ENCODE data around the gene WWC2. TPM values are rescaled to one million over a fixed set of nuclear protein-coding genes. Genes with fewer than 3 reads are reported as not detected.
"Not testable (repeated sequence)": the region's sequence is repeated elsewhere in the genome, so short reads cannot be mapped to it uniquely, and the experiment has no call there.

WWC2 gene
- total and polyA plus RNA-seq, 3 experiments from 2014 or later: 0.80 to 1.7 (median 0.85) TPM

DNA sequence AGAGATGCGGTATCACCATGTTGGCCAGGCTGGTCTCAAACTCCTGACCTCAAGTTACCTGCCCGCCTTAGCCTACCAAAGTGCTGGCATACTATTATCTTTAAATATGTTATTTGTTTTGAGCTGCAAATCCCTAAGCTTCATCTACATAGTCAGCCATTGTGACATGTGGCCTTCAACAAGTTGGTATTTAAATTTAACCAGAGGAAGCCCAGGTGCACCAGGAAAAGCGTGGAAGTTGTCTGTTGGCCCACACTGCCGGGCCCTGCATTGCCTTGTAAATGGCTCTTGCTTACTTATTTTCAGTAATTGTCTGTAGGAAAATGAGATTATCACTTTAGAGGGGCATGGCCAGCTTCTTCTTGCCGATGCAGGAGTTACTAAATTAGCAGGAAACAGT lies 6.0 kb downstream of the WWC2 start:
- ChIA-PET POLR2A (no interaction called here), CTCF (no interaction called here)
- H3K36me3 Mint-ChIP-seq: no peaks in the 10 kb centered on the region

DNA sequence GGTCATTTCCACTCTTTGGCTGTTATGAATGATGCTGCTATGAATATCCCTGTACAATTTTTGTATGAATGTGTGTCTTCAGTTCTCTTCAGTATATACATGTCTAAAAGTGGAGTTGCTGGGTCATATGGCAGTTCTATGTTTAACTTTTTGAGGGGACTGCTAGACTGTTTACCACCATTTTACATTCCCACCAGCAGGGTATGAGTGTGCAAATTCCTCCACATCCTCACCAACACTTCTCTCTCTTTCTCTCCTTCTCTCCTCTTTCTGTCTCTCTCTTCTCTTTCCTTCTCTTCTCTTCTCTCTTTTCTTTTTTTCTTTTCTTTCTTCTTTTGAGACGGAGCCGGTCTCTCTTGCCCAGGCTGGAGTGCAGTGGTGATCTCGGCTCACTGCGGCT lies 7.8 kb downstream of the WWC2 start:
- Histone ChIP-seq H3K27me3 (ENCODE audit: insufficient read depth, low read length, poor library complexity, severe bottlenecking) (no peaks in the 10 kb centered on the region), H3K4me3 (ENCODE audit: low read length) (no peak overlapping the region), H3K4me1 (ENCODE audit: insufficient read depth, low read length) (no peaks in the 10 kb centered on the region), H3K27ac (ENCODE audit: low read depth, low read length) (no peak overlapping the region), H3K36me3 (ENCODE audit: insufficient read depth, low read length) (no peaks in the 10 kb centered on the region), H3K9me3 (ENCODE audit: low read length) (no peaks in the 10 kb centered on the region)
- ChIA-PET CTCF (no interaction called here), POLR2A (no interaction called here)
- Mint-ChIP-seq H3K9me3 (no peaks in the 10 kb centered on the region), H3K27me3 (peaks cover 4 to 38% of the 10 kb centered on the region in 2 donors), H3K4me1 (no peaks in the 10 kb centered on the region), H3K4me3 (no peak overlapping the region), H3K27ac (no peak overlapping the region), H3K36me3 (no peaks in the 10 kb centered on the region)
- no peak for DNase-seq

More for the DNA sequence above, 6.0 kb downstream of the WWC2 start:
- no peak overlapping the region for H3K27ac ChIP-seq (ENCODE audit: low read depth, low read length)
- H3K9me3 ChIP-seq (ENCODE audit: low read length): no peaks in the 10 kb centered on the region
- Mint-ChIP-seq H3K27me3 (peaks cover 8 to 53% of the 10 kb centered on the region in 2 donors), H3K4me1 (peaks cover 2 to 11% (median 3%) of the 10 kb centered on the region in 3 donors), H3K9me3 (no peaks in the 10 kb centered on the region), H3K4me3 (no peak overlapping the region), H3K27ac (no peak overlapping the region)
- H3K4me1 ChIP-seq (ENCODE audit: insufficient read depth, low read length): peaks cover 2% of the 10 kb centered on the region
- H3K4me3 ChIP-seq (ENCODE audit: low read length): no peak overlapping the region
- DNase-seq: no peak
- H3K27me3 ChIP-seq (ENCODE audit: insufficient read depth, low read length, poor library complexity, severe bottlenecking): no peaks in the 10 kb centered on the region
- H3K36me3 ChIP-seq (ENCODE audit: insufficient read depth, low read length): no peaks in the 10 kb centered on the region

DNA sequence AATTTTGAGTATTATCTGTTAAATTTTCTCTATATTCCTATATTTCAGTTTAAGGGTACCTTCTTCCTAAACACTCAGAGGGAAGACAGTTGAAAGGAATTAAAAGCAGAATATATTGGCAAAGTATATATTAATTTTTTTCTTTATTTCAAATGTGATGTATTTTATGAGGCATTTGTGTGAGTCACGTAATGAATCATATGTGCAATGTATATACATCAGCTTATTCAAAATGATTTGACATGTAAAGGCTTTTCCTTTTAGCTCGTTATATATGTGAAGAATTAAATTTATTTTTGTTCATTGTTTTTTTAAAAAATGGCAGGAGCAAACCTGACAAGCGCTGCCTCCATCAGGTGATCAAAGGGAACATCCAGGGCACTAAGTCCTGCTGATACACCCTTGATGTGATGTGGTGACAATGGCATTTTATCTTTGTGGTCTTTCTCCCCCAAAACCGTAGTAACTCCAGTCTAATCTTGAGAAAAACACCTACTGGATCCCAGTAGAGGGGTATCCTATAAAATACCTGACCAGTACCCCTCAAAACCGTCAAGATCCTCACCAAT lies 8.9 kb downstream of the WWC2 start:
- Histone ChIP-seq H3K4me1 (ENCODE audit: insufficient read depth, low read length) (no peaks in the 10 kb centered on the region), H3K27ac (ENCODE audit: low read depth, low read length) (no peak overlapping the region), H3K27me3 (ENCODE audit: insufficient read depth, low read length, poor library complexity, severe bottlenecking) (no peaks in the 10 kb centered on the region), H3K36me3 (ENCODE audit: insufficient read depth, low read length) (no peaks in the 10 kb centered on the region), H3K4me3 (ENCODE audit: low read length) (no peak overlapping the region), H3K9me3 (ENCODE audit: low read length) (no peaks in the 10 kb centered on the region)
- Mint-ChIP-seq H3K27ac (no peak overlapping the region), H3K9me3 (no peaks in the 10 kb centered on the region), H3K4me3 (no peak overlapping the region), H3K27me3 (peaks cover 4 to 26% of the 10 kb centered on the region in 2 donors), H3K36me3 (no peaks in the 10 kb centered on the region), H3K4me1 (no peaks in the 10 kb centered on the region)
- DNase-seq: no peak
- ChIA-PET POLR2A (no interaction called here), CTCF (no interaction called here)

DNA sequence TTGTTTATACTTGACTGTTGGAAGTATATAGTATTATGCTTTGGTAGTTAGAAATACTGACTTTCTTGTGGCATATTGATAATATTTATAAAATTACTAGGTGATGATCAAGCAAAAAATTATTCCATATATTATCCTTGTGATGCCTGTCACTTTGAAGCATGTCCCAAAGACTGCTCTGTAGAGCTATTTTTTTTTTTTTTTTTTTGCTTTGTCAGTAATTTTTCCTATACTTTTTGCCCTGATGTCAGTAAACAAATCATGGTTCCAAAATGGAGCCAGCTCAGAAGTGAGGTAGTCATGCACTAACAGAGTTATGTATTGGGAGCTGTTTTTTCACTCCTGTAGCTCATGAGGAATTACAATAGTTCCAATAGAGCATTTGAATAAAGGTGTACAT lies 11.2 kb downstream of the WWC2 start:
- ChIA-PET POLR2A (no interaction called here), CTCF (interaction anchor here (1.0 kb wide), 1 partner anchor 10 kb away, joined by 3 read pairs; no protein-coding TSS in a partner anchor)
- Mint-ChIP-seq H3K4me3 (no peak overlapping the region), H3K27ac (no peak overlapping the region), H3K27me3 (peaks cover 2 to 19% of the 10 kb centered on the region in 2 donors), H3K36me3 (no peaks in the 10 kb centered on the region), H3K9me3 (no peaks in the 10 kb centered on the region), H3K4me1 (no peaks in the 10 kb centered on the region)
- Histone ChIP-seq H3K27me3 (ENCODE audit: insufficient read depth, low read length, poor library complexity, severe bottlenecking) (no peaks in the 10 kb centered on the region), H3K27ac (ENCODE audit: low read depth, low read length) (no peak overlapping the region), H3K9me3 (ENCODE audit: low read length) (no peaks in the 10 kb centered on the region), H3K36me3 (ENCODE audit: insufficient read depth, low read length) (no peaks in the 10 kb centered on the region), H3K4me3 (ENCODE audit: low read length) (no peak overlapping the region), H3K4me1 (ENCODE audit: insufficient read depth, low read length) (no peaks in the 10 kb centered on the region)
- DNase-seq: no peak

DNA sequence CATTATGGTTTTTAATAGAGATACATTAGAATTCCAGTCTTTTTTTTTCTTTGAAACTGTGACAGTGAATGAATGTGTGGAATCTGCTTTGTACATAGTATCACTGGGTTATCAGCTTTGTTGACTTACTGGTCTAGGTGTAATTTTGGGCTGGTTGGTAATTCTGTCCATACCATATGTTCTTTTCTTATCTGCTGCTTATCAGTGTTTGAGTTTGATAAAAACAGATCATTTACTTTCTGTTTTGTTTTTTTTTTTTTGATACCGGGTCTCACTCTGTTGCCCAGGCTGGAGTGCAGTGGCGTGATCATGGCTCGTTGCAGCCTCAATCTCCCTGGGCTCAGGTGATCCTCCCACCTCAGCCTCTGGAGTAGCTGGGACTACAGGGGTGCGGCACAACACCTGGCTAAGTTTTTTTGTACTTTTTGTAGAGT lies 12.4 kb downstream of the WWC2 start:
- Mint-ChIP-seq H3K36me3 (no peaks in the 10 kb centered on the region), H3K4me3 (no peak overlapping the region), H3K9me3 (no peaks in the 10 kb centered on the region), H3K27ac (no peak overlapping the region), H3K27me3 (peaks cover 2 to 14% of the 10 kb centered on the region in 2 donors), H3K4me1 (no peaks in the 10 kb centered on the region)
- CTCF ChIA-PET: no interaction called here
- Histone ChIP-seq H3K4me3 (ENCODE audit: low read length) (no peak overlapping the region), H3K36me3 (ENCODE audit: insufficient read depth, low read length) (no peaks in the 10 kb centered on the region), H3K9me3 (ENCODE audit: low read length) (no peaks in the 10 kb centered on the region), H3K4me1 (ENCODE audit: insufficient read depth, low read length) (no peaks in the 10 kb centered on the region), H3K27me3 (ENCODE audit: insufficient read depth, low read length, poor library complexity, severe bottlenecking) (no peaks in the 10 kb centered on the region), H3K27ac (ENCODE audit: low read depth, low read length) (no peak overlapping the region)
- no peak for DNase-seq
- POLR2A ChIA-PET: no interaction called here

DNA sequence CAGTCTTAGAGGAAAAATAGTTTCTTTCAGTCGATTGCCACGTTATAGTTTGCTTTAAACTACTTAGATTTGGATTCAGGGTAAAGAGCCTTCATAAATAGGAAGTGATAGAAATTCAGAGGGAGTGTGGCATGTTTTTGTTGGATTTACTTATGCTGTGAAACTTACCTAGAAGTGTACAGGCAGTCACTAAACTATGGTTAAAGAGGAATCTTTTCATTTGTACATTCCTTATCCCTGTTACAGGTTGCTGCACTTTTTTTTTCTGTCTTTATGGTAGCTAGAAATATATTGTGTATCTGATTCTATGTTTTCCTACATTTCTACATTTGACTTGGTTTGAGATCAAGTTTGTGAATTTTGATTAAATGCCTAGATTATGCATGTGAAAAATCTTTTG lies 19.1 kb downstream of the WWC2 start:
- Mint-ChIP-seq H3K4me1 (no peaks in the 10 kb centered on the region), H3K27me3 (peaks cover 3 to 4% of the 10 kb centered on the region in 2 donors), H3K36me3 (peaks cover 0 to 3% (median 0%) of the 10 kb centered on the region in 3 donors)

DNA sequence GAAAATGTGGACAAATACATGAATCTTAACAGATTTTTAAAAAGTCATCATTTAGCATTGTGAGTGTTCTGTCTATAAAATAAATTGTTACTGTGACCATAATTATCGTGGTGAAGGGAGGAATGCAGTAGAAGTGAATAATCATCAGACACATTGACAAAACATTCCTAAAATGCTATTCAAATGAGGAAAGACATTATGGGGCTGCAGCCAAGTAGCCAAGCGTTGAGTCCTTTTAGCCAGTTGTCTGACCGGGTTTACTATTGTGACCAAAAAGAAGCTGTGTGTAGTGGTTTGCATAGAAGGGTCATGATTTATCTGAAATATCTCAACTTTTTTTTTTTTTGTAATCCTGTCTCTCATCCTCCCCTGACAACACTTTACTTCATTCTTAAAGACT lies 19.5 kb downstream of the WWC2 start:
- H3K4me1 Mint-ChIP-seq: no peaks in the 10 kb centered on the region
- peaks cover 0 to 3% (median 0%) of the 10 kb centered on the region in 3 donors for H3K36me3 Mint-ChIP-seq
- H3K9me3 Mint-ChIP-seq: no peaks in the 10 kb centered on the region
- POLR2A ChIA-PET: no interaction called here
- H3K4me1 ChIP-seq (ENCODE audit: insufficient read depth, low read length): no peaks in the 10 kb centered on the region
- no peak overlapping the region for H3K4me3 Mint-ChIP-seq
- no peak for DNase-seq
- no peaks in the 10 kb centered on the region for H3K27me3 ChIP-seq (ENCODE audit: insufficient read depth, low read length, poor library complexity, severe bottlenecking)
- H3K9me3 ChIP-seq (ENCODE audit: low read length): no peaks in the 10 kb centered on the region
- peaks cover 3 to 4% of the 10 kb centered on the region in 2 donors for H3K27me3 Mint-ChIP-seq
- no peak overlapping the region for H3K27ac Mint-ChIP-seq
- no peak overlapping the region for H3K4me3 ChIP-seq (ENCODE audit: low read length)
- H3K36me3 ChIP-seq (ENCODE audit: insufficient read depth, low read length): no peaks in the 10 kb centered on the region
- CTCF ChIA-PET: no interaction called here
- no peak overlapping the region for H3K27ac ChIP-seq (ENCODE audit: low read depth, low read length)

More for the DNA sequence above, 19.1 kb downstream of the WWC2 start:
- Mint-ChIP-seq H3K4me3 (no peak overlapping the region), H3K27ac (no peak overlapping the region), H3K9me3 (no peaks in the 10 kb centered on the region)
- no peaks in the 10 kb centered on the region for H3K4me1 ChIP-seq (ENCODE audit: insufficient read depth, low read length)
- ChIA-PET CTCF (no interaction called here), POLR2A (no interaction called here)
- H3K4me3 ChIP-seq (ENCODE audit: low read length): no peak overlapping the region
- DNase-seq: no peak
- no peaks in the 10 kb centered on the region for H3K36me3 ChIP-seq (ENCODE audit: insufficient read depth, low read length)
- no peaks in the 10 kb centered on the region for H3K27me3 ChIP-seq (ENCODE audit: insufficient read depth, low read length, poor library complexity, severe bottlenecking)
- H3K9me3 ChIP-seq (ENCODE audit: low read length): no peaks in the 10 kb centered on the region
- H3K27ac ChIP-seq (ENCODE audit: low read depth, low read length): no peak overlapping the region

DNA sequence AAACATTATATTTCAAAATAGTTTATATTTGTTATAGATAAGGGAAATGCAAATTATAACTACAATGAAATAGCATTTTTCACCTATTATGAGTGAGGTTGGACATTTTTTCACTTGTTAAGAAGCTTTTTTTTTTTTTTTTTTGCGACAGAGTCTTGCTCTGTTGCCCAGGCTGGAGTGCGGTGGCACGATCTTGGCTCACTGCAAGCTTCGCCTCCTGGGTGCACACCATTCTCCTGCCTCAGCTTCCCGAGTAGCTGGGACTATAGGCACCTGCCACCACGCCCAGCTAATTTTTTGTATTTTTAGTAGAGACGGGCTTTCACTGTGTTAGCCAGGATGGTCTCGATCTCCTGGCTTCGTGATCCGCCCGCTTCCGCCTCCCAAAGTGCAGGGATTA lies 22.6 kb downstream of the WWC2 start:
- H3K36me3 ChIP-seq (ENCODE audit: insufficient read depth, low read length); H3K27me3 Mint-ChIP-seq; H3K4me1 Mint-ChIP-seq; H3K4me3 Mint-ChIP-seq; H3K27me3 ChIP-seq (ENCODE audit: insufficient read depth, low read length, poor library complexity, severe bottlenecking); POLR2A ChIA-PET; H3K4me3 ChIP-seq (ENCODE audit: low read length); DNase-seq; H3K27ac ChIP-seq (ENCODE audit: low read depth, low read length); H3K9me3 ChIP-seq (ENCODE audit: low read length); H3K9me3 Mint-ChIP-seq; CTCF ChIA-PET; H3K27ac Mint-ChIP-seq; H3K36me3 Mint-ChIP-seq; H3K4me1 ChIP-seq (ENCODE audit: insufficient read depth, low read length): not testable (repeated sequence)

DNA sequence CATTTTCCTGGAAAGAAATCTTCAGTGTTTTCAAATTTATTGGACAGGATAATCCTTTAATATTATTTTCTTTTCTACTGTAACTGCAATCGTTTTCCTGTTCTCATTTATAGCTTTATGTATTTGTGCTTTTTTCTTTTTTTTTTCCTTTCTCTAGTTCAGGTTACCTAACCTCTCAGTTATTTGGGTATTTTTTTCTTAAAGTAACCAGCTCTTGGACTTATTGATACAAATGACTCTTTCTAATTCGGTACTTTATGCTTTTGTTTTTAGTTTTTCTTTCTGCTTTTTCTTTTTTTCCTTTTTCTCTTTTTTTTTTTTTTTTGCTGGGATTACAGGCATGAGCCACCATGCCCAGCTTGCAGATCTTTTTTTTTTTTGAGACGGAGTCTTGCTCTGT lies 25.2 kb downstream of the WWC2 start:
- POLR2A ChIA-PET: no interaction called here
- H3K4me1 Mint-ChIP-seq: no peaks in the 10 kb centered on the region
- CTCF ChIA-PET: no interaction called here
- H3K4me3 Mint-ChIP-seq: no peak overlapping the region
- peaks cover 0 to 3% (median 0%) of the 10 kb centered on the region in 3 donors for H3K36me3 Mint-ChIP-seq
- Histone ChIP-seq H3K9me3 (ENCODE audit: low read length) (no peaks in the 10 kb centered on the region), H3K36me3 (ENCODE audit: insufficient read depth, low read length) (no peaks in the 10 kb centered on the region), H3K4me3 (ENCODE audit: low read length) (no peak overlapping the region), H3K27ac (ENCODE audit: low read depth, low read length) (no peak overlapping the region), H3K27me3 (ENCODE audit: insufficient read depth, low read length, poor library complexity, severe bottlenecking) (no peaks in the 10 kb centered on the region), H3K4me1 (ENCODE audit: insufficient read depth, low read length) (no peaks in the 10 kb centered on the region)
- H3K27me3 Mint-ChIP-seq: peaks cover 0 to 4% of the 10 kb centered on the region in 2 donors
- no peak overlapping the region for H3K27ac Mint-ChIP-seq
- no peak for DNase-seq
- H3K9me3 Mint-ChIP-seq: no peaks in the 10 kb centered on the region

Measured in CD8-positive, alpha-beta memory T cell (primary cell).